ENCODE results near the gene KDM2A.

KDM2A gene

GRCh38 chr11:67118801-67119584 is at the start of gene KDM2A:
Gene KDM2A (plus strand): TSS chr11:67119263. CDS start chr11:67121317, 2,054 bp downstream.
- peak; percentile 98 for DNase-seq (ENCODE audit: low spot score)

DNA sequence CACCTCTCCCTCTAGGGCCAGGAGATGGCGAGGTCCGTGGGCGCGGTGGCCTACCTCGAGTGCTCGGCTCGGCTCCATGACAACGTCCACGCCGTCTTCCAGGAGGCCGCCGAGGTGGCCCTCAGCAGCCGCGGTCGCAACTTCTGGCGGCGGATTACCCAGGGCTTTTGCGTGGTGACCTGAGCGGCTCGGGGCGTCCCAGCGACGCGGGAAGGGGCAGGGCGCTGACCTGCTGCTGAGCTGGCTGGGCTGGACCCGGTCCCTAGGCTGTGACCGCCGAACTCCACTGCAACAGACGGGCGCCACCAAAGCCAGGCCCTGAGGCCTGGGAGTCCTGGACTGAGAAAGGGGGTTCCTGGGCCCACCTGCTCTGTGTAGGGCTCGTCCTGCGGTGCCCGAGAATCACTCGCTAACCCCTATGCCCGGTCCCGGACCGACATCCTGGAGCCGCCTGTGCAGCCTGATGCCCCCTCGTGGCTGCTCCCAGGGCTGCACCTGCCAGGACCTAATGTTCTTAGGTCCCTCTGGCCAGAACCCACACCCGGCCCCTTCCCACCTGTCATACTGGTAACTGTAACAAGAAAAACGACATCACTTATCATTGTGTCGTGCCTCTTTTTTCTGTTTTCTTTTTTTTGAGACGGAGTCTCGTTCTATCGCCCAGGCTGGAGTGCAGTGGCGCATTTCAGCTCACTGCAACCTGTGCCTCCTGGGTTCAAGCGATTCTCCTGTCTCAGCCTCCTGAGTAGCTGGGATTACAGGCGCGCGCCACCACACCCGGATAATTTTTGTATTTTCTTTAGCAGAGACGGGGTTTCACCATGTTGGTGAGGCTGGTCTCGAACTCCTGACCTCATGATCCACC is 47.4 kb upstream of the KDM2A start:
- peak; percentile 71 for DNase-seq (ENCODE audit: low spot score)

- DNase-seq (ENCODE audit: low spot score), result no peak
Observed at GRCh38 chr11:67072295-67072694, 46.8 kb upstream of the KDM2A start.

- DNase-seq (ENCODE audit: low spot score), result no peak
Observed at GRCh38 chr11:67073908-67074307, 45.2 kb upstream of the KDM2A start.

DNA sequence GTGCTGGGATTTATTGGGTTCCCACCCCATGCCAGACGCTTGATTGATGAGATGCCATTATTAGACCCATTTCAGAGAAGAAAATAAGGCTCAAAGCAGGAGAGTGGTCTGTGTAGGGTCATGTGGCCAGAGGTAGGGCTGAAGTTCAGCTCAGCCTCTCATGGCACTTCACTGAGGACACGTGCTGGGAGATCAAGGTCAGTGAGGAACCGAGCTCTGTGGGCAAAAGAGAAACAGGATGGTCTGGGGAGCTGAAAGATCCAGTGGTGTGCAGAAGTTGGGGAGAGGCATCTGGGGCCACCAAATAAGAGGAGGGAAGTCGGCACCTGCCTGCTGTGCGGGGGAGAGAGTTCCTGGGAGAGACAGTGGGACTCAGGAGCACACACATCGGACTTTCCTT is 42.9 kb upstream of the KDM2A start:
- DNase-seq (ENCODE audit: low spot score), result no peak

DNA sequence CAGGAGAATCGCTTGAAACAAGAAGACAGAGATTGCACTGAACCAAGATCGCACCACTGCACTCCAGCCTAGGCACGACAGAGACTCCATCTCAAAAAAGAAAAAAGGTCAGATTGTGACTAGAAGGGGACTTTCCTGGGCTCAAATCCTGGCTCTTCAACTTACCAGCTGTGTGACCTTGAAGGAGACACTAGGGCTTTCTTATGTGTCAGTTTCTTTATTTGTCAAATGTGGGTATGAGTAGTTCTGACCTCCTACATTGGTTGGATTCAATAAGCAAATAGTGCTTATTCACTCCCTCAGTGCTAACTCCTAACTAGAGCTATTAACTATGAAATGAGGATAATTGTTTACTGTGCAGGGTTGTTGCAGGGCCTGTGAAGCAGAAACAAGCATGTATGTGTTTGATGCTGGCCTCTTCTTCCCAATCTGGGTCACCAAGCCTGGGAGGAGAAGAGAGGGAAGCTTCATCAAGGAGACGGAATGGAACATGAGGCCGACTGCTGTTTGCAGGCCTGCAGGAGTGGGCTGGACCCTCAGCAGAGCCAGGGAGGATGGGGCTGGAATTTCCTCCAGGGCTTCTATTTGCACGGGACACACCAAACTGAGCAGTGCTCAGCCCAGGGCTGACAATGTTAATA is 39.9 kb upstream of the KDM2A start:
- DNase-seq (ENCODE audit: low spot score), result no peak

GRCh38 chr11:67082071-67082791 is 36.8 kb upstream of the KDM2A start:
- no peak for DNase-seq (ENCODE audit: low spot score)

GRCh38 chr11:67083786-67084366 is 35.2 kb upstream of the KDM2A start:
- DNase-seq (ENCODE audit: low spot score), result no peak

DNA sequence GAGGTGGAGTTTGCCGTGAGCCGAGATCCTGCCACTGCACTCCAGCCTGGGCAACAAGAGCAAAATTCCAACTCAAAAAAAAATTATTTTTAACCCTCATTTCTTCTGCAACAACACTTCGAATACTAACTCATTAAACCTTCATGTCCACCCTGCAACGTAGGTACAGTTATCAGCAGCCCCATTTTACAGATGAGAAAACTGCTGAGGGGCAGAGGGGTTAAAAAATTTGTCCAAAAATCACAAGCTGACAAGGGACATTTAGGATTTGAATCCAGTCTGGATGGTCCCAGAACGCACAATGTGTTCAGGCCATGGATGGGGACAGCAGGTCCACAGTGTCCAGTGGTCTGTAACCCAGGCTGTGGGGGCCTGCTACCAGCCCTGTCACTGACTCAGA is 33.4 kb upstream of the KDM2A start:
- no peak for DNase-seq (ENCODE audit: low spot score)

DNA sequence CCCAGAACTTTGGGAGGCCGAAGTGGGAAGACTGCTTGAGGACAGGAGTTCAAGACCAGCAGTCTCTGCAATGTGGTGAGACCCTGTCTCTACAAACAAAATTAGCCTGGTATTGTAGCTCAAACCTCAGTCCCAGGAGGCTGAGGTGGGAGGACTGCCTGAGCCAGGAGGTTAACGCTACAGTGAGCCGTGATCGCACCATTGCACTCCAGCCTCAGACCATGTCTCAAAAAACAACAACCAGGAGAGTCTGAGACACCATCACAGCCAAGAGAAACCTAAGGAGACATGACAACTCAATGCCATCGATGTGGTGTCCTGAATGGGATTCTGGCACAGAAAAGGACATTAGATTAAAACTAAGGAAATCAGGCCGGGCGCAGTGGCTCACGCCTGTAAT is 28.3 kb upstream of the KDM2A start:
- DNase-seq (ENCODE audit: low spot score), result no peak

DNA sequence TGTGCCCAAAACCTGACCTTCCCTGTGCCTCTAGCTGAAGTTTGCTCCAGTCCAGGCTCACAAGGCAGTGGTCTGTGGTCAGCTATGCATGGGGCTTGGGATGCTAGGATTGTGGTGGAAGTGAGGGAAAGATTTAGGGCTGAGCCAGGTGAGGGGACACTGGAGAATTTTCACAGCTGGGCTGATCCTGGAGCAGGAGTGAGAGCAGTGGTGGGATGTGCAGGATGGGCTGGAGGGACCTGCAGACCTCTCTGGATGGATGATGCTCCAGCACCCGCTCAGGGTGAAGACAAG is 23.9 kb upstream of the KDM2A start:
- no peak for DNase-seq (ENCODE audit: low spot score)

- no peak for DNase-seq (ENCODE audit: low spot score)
Observed at GRCh38 chr11:67098799-67099429, 20.1 kb upstream of the KDM2A start.

- DNase-seq (ENCODE audit: low spot score), result peak; percentile 30
Observed at GRCh38 chr11:67099831-67100324, 19.2 kb upstream of the KDM2A start.

- DNase-seq (ENCODE audit: low spot score), result no peak
Observed at GRCh38 chr11:67102664-67103063, 16.4 kb upstream of the KDM2A start.

- no peak for DNase-seq (ENCODE audit: low spot score)
Observed at GRCh38 chr11:67105964-67106363, 13.1 kb upstream of the KDM2A start.

- DNase-seq (ENCODE audit: low spot score), result no peak
Observed at GRCh38 chr11:67111261-67111660, 7.8 kb upstream of the KDM2A start.

DNA sequence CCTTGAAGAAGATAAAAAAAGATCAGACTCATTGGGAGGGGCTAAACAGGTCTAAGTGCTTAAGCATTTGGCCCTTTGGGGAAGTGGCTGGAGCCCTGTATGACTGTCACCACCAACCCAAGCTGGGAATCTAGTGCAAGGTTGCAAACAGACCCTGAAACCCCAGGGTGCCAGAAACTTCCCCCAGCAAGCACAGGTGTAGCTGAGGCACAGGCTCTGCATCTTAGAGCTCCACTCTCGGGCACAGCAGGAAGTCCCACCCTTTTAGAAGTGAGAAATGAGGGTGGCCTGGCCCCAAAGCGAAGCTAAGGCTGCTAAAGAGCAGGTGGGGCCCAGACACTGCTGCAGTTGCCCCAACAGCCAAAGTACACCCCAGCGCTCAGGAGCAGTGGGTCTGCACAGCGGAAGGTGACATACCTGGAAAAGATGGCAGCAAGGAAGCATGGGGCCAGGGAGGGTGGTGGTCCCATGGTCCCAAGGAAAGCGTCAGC is 5.8 kb upstream of the KDM2A start:
- DNase-seq (ENCODE audit: low spot score), result peak; percentile 24

DNA sequence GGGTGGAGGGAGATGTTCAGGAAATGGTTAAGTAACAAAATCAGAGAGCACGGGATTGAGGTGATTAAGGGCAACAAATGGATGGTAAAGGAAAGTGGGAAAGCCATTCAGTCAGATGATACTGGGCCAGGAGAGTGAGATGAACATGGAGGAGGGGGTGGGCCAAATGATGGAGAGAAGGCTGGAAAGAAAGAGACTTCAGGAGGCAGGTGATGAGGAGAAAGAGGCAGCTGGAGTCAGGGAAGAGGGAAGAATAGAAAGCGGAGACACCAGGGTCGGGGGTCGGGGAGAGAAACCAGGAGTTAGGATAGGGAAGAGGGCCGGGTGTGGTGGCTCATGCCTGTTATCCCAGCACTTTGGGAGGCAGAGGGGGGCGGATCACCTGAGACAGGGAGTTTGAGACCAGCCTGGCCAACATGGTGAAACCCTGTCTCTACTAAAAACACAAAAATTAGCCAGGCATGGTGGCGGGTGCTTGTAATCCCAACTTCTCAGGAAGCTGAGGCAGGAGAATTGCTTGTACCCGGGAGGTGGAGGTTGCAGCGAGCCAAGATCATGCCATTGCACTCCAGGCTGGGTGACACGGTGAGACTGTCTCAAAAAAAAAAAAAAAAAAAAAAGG is 4.7 kb upstream of the KDM2A start:
- DNase-seq (ENCODE audit: low spot score), result no peak

DNA sequence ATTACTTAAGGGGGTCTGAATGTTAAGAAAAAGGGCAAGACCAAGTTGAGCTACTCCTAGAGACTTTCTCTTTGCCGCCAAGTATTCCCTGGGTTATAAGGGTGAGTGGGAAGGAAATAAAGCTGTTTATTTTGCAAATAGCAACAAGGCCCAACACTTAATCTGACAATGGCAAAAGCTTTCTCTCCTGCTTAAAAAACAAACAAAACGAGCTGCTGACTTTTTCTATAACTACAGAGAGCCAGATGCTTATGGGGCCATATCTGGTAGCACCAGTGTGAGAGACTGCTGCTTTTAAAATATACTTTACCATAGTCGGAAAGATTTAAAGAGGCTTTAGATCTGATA is 2.3 kb upstream of the KDM2A start:
- no peak for DNase-seq (ENCODE audit: low spot score)

DNA sequence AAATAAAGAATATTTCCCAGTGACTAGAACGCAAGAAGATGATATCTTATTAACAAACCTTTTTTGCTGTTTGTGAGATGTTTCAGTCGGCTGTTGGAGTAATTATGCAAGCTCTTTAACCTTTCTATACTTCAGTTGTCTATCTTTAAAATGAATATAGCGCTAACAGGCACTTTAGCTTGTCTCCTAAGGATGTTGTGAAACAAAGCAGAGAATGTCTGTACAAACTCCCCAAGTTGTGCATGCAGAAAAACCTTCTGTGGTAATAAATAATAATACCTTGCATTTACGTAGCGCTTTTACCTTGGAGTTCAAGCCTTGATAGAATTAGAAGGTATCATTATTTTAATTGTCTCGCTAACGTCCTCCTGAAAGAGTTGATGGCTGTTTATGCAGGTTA is 1.9 kb upstream of the KDM2A start:
- no peak for DNase-seq (ENCODE audit: low spot score)

- DNase-seq (ENCODE audit: low spot score), result no peak
Observed at GRCh38 chr11:67117672-67118180, 1.3 kb upstream of the KDM2A start.

All from NAMALWA (cell line).